ENCODE results near the gene ENC1.

Gene ENC1

GRCh38 chr5:74655716-74656115, 15.2 kb upstream of the ENC1 start:
- DNase-seq = no peak

DNA sequence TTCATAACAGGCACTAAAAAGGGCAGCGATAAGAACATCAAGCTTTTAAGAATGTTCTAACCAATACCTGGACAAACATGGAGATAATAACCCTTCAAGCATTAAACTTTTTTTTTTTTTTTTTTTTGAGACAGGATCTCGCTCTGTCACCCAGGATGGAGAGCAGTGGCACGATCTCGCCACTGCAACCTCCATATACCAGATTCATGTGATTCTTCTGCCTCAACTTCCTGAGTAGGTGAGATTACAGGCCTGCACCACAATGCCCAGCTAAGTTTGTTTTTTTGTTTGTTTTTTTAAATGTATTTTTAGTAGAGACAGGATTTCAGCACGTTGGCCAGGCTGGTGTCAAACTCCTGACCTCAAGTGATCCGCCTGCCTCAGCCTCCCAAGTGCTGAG, 14.7 kb upstream of the ENC1 start:
- no peak for DNase-seq

GRCh38 chr5:74653991-74654390, 13.5 kb upstream of the ENC1 start:
- no peak for DNase-seq

GRCh38 chr5:74652576-74652975, 12.0 kb upstream of the ENC1 start:
- DNase-seq = no peak

DNA sequence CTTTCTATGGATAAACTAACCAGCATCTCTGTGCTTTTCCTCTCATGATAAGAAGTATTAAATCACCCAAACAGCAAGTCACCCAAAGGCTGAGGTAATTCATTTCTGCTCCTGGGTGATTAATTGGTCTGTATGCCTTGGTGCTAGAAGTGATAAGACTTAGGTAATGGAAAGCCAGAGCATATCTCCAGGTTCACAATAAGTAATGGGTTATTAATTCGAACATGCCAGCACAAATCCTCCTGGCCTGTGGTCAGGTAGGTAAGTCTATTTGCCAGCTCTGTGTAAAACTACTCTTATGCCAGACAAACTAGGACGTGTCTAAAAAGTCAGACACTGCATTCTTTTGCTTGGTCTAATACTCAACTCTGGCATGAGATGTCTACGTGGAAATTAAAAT, 11.2 kb upstream of the ENC1 start:
- no peak for DNase-seq

GRCh38 chr5:74649421-74649973, 9.0 kb upstream of the ENC1 start:
- no peak for DNase-seq

DNA sequence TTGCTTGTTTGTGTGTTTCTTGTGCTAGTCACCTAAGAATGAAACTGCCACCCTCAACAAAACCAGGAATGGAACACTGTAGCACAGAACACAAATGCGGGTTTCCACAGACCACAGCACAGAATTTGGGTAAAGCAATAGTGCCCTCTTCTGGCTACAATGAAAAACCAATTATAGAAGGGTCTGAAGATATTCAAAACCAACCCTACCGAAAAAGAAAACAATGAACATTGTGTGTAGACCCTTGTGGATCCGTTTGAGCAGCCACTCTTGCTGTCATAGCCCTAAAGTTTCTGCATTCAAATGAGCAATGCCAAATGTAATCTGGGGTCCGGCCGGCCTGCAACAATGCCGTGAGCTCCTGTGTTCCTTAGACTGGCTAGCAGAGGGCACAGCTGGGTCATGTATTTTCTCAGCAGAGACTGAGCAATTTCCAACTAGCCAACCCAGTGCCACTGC, 8.3 kb upstream of the ENC1 start:
- DNase-seq = peak; percentile 54

- no peak for DNase-seq
Observed at GRCh38 chr5:74647096-74647495, 6.6 kb upstream of the ENC1 start.

DNA sequence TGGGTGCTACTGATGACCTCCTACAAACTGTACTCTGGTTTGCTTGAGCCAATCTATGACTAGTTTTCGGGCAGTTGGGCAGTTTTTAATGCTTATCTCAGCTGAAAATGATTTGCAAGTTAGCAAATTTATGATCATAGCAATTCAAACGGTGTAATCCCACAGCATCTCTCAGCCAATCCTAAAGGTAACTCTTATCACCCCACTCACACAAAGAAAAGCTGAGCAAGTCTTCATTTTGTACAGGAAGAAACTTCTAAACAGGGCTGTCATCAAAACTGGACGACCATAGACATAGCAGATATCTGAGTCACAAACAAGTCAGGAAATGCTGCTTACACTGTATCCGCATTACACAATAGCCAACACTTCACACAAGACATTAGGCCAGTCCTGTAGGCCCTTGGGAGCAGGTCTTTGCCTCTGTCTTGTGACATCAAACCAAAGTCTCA, 2.6 kb upstream of the ENC1 start:
- DNase-seq = no peak

DNA sequence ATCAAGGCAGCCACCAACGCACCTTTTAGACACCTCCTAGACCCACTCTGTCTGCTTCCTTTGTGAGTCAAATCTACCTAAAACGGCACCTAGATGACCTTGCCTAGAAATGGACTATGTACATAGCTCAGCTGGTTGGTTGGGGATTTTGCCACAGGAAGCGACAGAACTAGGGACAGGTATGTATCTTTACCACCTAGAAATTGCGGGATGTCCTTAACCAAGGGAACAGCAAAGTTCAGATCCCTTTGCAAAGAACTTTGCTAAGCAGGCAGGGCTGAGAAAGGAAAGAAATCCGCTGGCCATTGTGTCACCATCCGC, 2.0 kb upstream of the ENC1 start:
- DNase-seq = no peak

DNA sequence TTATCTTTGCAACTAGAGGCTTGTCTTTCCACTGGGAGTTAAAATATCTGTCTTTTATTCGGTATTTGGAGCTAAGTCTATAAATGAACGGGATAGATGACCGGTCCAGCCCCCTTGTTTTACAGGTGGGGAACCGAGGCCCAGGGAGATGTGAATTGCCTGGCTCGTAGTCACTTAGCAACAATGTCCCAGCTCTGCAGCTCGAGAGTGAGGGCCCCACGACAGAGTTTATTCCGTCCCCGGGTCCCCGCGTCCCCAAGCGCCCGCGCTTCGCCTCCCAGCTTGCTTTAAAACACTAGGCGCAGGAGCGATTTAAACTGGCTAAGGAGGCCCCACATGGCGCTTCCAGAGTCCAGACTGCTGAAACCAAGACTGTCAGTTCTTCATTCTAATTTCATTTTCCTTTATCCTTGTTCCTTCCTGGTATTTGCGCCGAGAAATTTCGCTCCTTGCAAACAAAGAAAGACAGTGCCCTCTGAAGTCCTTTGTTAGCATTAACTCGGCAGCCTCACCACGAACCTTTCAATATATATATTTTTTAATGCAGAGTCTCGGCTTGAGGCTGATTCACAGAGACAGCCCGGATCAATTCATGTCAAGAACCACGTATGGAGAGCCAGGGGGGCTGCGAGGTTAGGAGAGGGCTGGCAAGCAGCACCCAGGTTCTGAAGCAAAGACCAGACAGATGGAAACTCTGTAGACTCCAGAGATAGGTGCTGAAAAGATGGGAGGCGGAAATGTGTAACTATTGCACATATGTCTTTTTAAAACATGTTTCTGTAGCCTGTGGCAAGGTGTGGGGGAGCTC, 1.4 kb upstream of the ENC1 start:
- peak; percentile 4 for DNase-seq

DNA sequence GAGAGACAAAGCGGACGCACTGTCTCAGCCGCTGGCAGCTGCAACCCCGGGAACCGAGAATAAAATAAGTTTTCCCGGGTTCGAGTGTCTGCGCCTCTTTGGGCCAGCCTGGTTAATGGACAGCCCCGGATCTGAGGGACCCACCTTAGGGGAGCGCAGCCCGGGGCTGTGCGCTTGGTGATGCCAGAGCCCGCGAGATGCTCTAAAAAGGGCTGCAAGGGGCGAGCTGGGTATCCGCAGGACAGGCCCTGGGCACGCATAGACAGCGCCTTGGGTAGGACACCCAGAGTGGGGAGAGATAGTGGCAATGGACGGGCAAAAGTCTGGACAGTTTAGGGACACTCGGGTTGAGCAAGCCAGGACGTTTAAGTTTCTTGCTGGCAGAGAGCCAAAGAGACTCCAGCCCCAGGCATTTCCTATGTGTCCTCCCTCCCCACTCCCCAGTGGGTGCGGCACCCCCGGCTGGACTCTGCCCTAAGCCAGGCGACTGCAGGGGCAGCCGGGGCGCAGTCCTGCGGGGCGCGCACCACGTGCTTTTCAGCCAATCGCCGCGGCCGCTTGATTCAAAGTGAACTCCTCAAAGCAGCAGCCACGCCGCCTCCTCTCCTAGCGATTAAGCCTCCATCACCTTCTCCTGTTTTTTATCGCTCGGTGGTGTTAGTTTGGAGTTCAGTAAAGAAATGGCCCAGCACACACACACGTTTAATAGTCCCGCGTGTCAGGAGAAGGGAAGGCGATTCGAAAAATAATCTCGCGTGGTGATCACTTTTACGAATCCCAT, 616 bp upstream of the ENC1 start:
- DNase-seq = no peak

GRCh38 chr5:74639807-74640449, 600 bp downstream of the ENC1 start:
- no peak for DNase-seq

- peak; percentile 8 for DNase-seq
Observed at GRCh38 chr5:74638970-74639806, 1.3 kb downstream of the ENC1 start.

DNA sequence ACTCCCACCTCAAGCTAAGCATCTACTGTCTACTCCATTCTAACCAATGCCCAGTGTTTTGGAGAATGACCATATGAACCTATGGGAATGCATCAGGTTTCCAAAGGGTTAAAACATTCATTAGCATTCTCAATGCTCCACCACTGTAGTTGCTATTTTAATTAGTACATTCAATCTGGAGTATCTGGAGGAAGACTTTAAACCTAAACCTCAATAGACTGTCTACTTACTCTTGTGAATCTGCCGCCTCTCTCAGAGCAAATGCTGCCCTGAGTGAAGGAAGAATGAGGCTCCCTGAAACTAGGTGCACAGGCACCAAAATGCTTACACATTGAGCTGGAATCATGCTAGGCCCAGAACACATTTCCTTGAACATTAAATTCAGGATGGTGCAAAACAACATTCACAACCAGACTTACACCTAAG, 2.0 kb downstream of the ENC1 start:
- no peak for DNase-seq

DNA sequence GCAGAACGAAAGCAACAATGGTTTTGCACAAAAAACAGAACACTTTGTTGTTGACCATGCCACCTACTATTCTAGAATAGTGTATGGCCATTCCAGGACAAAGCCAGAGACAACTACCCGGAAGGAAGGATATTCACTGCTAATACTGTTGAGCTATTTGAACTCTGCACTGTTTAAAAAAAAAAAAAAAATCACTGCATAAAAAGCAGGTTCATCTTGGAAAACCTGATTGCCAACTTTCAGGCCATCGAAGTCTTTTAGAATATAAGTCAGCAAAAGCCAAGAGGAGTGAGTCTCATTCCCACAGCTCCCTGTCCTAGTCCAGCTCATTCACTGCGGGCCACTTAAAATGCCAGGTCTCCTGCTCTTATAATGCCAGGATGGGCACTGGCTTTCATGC, 4.0 kb downstream of the ENC1 start:
- no peak for DNase-seq

GRCh38 chr5:74636149-74636548, 4.4 kb downstream of the ENC1 start:
- no peak for DNase-seq

DNA sequence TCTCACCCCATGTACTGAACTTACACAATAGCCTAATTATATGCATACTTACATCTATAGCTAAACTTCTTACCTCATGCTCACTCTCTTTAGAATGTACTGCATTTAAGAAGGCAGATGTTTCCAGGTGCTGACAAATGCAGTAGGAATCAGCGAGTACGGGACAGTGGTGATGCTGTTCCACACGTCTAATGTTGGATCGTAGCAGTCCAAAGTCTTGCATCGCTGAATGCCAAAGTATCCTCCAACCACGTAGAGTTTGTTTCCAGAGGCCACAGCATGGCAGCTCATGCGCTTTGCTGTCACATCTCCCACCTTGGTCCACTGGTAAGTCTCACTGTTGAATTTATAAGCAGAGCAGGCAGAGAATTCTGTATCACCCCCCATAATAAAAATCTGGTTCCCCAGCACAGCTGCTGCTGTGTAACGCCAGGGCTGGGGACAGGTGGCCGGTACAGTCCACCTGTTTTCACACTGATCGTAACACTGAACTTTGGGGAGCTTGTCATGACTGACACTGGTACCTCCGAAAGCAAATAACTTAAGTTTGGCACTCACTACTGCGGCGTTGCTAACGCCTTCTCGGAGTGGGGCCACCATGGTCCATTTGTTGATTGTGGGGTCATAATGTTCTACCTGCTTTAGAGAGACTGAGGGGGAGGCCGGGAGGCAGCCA, 5.8 kb downstream of the ENC1 start:
- DNase-seq = no peak

DNA sequence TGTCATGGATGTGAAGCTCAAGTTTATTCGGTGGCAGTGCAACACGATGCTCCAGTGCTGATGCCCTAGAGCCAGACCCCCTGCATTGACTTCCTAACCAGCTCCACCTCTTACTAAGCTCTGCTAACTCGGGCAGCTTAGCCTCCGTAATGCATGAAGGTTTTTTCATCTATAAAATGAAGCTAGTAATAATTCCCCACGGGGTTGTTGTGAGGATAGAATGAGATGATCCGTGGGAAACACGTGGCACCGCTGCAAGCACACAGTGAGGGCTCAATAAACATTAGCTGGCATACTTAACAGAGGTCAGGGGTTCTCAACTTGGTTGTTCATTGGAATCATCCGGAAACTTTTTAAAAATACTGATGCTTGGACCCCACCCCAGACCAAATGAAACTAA, 6.8 kb downstream of the ENC1 start:
- no peak for DNase-seq

- no peak for DNase-seq
Observed at GRCh38 chr5:74632947-74633356, 7.6 kb downstream of the ENC1 start.

DNA sequence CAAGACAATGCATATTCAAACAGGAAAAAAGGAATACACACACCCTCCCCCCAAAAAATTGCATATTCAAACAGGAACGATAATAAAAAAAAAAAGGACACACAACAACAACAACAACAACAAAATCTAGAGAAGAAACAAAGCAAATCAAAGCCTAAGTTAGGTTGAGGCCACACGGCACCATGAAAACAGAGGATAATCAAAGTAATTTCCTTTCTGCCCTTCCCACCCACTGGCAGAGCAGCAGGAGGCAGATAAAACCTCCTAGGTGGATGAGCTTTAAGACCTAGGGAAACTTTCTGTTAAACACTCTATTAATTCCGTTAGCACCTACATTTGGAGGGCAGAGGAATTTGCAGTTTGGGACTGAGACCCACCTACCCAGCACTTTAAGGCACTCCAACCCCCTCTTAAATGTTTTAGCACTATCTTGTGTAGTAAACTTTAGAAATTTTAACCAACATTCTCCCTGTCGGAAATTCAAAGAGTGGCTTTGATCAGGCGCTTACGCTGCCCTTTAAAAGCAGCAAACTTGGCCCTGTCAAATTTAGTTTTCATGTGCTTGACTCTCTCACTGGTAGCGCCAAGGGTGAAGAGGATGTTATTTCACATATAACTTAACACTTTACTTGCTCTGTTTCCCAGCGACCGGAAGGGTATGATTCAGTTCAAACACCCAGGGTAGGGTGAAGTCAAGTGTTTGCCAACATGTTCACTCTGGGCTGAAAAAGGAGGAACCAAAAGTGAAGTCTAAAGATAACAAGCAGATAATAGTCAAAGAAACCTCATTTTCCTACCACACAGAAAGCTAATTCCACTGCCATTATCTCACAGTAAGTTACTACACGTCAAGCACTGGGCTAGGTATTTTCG, 9.2 kb downstream of the ENC1 start:
- DNase-seq = no peak

All from NCI-H1694 (cell line).